OCI-LY7 (cell line): ENCODE data around the gene AXDND1.

Experiments
- EZH2phosphoT487 ChIP-seq: fragments of 200-600 bp; sonication (generic); IDR thresholded peaks from 2 replicates; pipeline ENCODE4 v1.6.1; 2018; ENCODE audit warnings: low read depth, borderline replicate concordance, mild to moderate bottlenecking, mixed run types, antibody characterized with exemption, low read length, moderate library complexity, mixed read lengths
- TF ChIP-seq, protein P1 (sequence below): fragments of 200-600 bp; sonication (generic); conservative IDR thresholded peaks from 2 replicates; pipeline ENCODE4 v1.5.1; 2014; ENCODE audit warnings: mild to moderate bottlenecking, antibody characterized with exemption, low read length, moderate library complexity, mixed read lengths

DNA sequence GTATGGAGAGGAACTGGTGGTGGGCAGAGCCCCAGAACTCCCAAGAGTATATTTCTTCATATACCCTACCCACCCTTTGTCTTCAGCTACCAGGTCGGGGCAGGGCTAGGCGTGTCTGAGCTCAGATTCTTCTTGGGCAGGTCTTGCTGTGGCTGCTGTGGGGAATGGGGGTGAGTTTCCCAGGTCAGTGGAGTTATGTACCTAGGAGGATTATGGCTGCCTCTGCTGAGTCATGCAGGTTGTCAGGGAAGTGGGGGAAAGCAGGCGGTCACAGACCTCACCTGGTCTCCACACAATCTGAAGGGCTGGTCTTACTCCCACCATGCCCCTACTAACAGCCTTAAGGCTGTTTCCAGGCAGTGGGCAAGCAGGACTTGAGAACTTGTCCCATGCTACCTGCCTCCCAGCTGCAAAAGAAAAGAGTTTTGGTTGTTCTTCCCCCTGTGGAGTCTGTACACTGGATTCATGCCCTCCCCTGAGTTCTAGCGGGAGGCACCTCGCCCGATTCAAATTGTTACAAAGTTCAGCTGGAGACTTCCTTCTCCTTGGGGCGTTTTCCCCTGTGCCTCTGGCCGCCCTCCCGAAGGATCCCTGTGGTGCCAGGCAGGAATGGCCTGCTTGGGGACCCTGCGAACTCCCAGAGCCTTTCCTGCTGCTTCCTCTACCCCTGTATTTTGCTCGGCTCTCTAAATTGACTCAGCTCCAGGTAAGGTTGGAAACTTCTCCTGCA lies 151.4 kb downstream of the AXDND1 start:
- TF ChIP-seq, protein P1, sequence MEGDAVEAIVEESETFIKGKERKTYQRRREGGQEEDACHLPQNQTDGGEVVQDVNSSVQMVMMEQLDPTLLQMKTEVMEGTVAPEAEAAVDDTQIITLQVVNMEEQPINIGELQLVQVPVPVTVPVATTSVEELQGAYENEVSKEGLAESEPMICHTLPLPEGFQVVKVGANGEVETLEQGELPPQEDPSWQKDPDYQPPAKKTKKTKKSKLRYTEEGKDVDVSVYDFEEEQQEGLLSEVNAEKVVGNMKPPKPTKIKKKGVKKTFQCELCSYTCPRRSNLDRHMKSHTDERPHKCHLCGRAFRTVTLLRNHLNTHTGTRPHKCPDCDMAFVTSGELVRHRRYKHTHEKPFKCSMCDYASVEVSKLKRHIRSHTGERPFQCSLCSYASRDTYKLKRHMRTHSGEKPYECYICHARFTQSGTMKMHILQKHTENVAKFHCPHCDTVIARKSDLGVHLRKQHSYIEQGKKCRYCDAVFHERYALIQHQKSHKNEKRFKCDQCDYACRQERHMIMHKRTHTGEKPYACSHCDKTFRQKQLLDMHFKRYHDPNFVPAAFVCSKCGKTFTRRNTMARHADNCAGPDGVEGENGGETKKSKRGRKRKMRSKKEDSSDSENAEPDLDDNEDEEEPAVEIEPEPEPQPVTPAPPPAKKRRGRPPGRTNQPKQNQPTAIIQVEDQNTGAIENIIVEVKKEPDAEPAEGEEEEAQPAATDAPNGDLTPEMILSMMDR: no peak
- TF ChIP-seq EZH2phosphoT487: no peak
